GM19238 (cell line): ENCODE data around the gene XPNPEP3.
A peak's percentile ranks its signal among the peaks of the same experiment; 100 is the strongest.
"Not testable (repeated sequence)": the region's sequence is repeated elsewhere in the genome, so short reads cannot be mapped to it uniquely, and the experiment has no call there.

Experiments used
- DNase-seq: peaks from one replicate; pipeline ENCODE4 v3.0.0; 2011; ENCODE audit warnings: low spot score; ENCODE audit not compliant: insufficient read length

Gene XPNPEP3

GRCh38 chr22:40857309-40857855 lies 434 bp downstream of the XPNPEP3 start:
- no peak for DNase-seq

GRCh38 chr22:40862013-40862412 lies 5.1 kb downstream of the XPNPEP3 start, which contains the start of gene DNAJB7:
Gene DNAJB7, minus strand, starts transcription at chr22:40862113. Its CDS starts 119 bp downstream, at chr22:40861994.
- no peak for DNase-seq

DNA sequence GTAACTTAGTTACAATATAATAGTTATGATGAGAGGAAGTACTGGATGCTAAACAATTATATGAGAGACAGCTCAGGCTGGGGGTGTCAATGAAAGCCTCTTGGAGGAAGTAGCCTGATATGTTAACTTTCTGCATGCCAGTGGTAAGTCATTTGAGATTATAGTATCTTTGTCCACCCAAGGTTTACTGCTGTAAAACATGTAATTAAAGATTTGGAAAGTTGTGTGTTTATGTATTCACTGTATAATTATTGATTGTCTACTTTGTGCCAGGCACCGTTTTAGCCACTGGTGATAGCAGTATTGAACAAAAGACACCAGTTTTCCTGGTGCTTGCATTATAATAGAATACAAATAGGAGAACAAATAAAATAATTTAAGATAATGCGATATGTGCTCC lies 5.6 kb downstream of the XPNPEP3 start:
- no peak for DNase-seq

DNA sequence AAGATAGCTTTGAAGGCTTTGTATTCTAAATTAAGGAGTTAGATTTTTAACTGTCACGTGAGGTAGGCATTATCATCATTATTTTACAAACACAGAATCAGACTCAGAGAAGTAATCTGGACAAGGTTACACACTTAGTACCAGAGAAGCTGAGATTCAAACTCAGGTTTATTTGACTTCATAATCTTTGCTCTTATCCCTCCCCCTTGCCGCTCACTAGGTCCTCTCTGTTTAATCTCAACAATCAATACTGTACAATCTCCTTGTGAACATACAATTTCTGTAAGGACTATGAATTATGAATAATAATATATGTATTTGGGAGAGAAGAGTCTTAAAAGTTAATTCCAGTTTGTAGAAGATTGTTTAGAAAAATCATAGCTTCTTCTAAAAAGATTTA lies 10.2 kb downstream of the XPNPEP3 start:
- DNase-seq = no peak

- not testable (repeated sequence) for DNase-seq
Measured at GRCh38 chr22:40868379-40868778, 11.4 kb downstream of the XPNPEP3 start.

DNA sequence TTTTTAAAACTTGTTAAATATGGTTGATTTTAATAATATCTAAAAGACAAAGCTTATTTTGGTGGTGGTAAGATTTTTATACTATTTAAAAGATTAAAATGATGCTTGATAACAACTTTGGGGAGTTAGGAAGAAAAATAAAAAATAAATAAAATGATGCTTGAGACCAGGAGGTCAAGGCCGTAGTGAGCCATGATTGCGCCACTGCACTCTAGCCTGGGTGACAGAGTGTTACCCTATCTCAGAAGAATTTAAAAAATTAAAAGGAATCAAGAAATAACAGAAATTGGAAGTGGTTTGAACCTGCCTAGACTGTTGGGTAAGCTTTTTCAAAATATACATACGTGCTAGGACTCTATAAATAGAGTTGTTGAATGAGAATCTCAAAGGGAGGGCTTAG lies 17.1 kb downstream of the XPNPEP3 start:
- DNase-seq = no peak

DNA sequence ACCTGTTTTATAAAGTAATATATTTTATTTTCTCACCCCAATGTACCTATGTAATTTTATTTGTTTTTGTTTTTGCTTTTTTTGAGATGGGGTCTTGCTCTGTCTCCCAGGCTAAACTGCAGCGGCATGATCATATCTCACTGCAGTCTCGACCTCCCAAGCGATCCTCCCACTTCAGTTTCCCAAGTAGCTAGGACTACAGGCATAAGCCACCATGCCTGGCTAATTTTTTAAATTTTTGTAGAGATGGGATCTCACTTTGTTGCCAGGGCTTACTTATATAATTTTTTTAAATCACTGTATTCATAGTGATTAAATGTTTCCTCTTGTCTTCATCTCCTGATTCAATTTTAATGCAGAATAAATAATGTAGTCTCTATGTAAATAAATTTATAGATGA lies 18.2 kb downstream of the XPNPEP3 start:
- no peak for DNase-seq

DNA sequence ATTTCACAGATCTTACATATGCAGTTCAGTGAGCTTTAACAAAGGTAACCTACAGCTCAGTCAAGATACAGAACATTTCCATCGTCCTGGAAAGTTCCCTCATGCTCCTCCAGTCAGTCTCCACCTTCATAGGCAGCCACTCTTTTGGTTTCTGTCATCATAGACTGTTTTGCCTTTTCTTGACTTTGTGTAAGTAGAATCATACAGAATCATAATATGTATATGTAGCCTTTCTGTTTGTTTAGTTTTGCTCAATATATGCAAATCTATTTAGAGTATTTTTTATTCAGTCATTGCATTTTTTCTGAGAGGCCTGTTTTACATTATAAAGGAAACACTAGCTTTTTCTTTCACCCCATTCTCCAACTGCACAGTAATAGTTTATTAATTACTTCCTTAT lies 20.0 kb downstream of the XPNPEP3 start:
- DNase-seq = no peak

GRCh38 chr22:40877488-40877887 lies 20.5 kb downstream of the XPNPEP3 start:
- no peak for DNase-seq

DNA sequence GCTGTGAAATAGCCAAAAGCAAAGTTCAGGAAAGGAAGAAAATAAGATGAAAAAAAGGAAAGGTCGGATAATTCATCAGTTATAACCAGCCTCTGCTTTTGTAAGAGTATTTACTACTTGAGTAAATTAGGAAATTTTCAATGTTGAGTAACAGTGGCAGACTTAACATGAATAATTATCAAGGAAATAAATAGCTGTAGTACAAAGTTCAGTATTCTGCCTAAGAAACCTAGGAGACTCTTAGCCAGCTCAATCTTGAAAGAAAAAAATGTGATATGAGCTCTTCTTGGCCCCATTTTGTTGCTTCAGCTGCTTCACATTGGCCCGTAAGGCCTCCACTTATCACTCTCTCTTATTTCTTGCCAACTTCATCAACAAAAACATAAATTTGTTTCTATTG lies 22.0 kb downstream of the XPNPEP3 start:
- no peak for DNase-seq

DNA sequence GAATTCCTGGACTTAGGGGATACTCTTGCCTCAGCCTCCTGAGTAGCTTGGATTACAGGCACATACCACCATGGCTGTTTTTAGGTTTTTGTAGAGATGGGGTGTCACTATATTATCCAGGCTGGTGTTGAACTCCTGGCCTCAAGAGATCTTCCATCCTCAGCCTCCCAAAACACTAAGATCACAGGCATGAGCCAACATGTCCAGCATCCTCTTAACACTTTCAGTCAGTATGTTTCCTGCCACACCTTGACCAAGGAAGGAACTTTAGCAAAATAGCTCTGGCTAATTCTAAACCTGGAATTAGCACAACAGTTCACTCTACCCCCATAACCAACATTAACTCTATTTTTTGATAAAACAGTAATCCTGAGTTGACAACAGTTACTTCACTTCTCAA lies 32.2 kb downstream of the XPNPEP3 start:
- DNase-seq = no peak

DNA sequence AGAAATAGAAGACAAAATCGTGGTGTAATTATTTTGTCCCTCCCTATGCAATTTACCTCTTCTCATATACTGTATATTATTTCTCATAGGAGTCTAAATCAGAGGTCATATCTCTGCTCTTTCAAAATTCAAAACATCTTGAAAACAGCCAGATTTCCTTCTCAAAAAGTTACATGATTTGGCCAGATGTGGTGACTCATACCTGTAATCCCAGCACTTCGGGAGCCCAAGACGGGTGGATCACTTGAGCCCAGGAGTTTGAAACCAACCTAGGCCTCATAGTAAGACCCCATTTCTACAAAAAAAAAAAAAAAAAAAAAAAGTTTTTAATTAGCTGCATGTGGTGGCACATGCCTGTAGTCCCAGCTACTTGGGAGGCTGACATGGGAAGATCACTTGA lies 33.9 kb downstream of the XPNPEP3 start:
- DNase-seq = no peak

- DNase-seq = no peak
Measured at GRCh38 chr22:40894417-40894816, 37.5 kb downstream of the XPNPEP3 start.

- DNase-seq = peak; percentile 15
Measured at GRCh38 chr22:40898850-40899357, 42.0 kb downstream of the XPNPEP3 start.

DNA sequence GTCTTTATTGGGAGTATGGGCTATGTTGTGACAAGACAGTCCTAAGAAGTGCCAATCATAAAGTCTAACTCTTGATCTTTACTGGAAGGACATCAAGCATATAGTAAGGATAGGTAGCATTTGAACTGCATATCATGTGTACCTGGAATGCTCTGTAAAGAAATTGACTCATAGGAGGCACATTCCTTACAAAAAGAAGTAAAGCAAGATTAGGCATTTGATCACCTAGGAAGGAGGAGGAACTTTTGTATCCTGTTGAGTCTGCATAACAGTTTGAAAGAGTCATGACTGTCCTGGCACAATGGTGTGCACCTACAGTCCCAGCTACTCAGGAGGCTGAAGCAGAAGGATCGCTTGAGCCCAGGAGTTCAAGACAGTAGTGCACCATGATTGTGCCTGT lies 47.2 kb downstream of the XPNPEP3 start:
- no peak for DNase-seq

DNA sequence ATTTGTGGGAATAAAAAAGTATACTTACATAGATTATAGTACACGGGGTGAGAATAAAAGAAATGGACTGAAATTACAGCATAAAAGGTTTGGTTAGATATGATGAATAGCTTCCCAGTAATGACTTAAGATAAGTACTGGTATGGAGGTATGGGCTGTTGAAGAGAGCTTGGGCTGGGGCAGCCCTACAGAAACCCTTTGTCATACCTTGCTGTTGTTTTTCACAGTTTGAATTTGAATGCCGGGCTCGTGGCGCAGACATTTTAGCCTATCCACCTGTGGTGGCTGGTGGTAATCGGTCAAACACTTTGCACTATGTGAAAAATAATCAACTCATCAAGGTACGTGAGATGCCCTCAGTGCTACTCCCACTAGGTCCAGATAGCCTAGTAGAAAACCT lies 51.9 kb downstream of the XPNPEP3 start:
- no peak for DNase-seq

DNA sequence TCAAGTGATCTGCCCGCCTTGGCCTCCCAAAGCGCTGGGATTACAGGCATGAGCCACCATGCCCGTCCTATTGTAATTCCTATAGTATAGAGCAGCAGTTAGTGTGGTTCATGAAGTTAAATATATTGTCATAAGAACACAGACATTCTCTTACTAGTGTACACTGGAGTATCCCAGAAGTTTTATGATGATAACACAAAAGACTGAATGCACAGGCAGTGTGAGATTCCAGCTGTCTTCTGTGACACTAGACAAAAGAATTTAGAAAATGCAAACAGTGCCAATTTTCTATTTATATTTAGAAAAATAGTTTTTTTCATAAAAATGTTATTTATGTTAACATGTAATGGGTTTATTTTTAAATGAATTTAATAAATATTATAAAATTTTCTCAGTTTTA lies 54.8 kb downstream of the XPNPEP3 start:
- DNase-seq = no peak

DNA sequence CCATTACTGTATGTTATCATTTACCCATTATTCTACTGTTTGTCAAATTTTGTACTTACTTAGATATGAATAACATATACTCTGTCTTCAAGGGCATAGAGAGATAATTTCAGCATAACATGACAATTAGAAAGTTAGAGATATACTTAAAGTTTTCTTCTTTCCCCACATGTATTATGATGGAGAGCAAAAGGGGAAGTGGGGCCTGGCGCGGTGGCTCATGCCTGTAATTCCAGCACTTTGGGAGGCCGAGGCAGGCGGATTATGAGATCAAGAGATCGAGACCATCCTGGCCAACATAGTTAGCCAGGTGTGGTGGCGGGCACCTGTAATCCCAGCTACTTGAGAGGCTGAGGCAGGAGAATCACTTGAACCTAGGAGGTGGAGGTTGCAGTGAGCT lies 56.0 kb downstream of the XPNPEP3 start:
- not testable (repeated sequence) for DNase-seq

- DNase-seq = no peak
Measured at GRCh38 chr22:40919446-40919845, 62.5 kb downstream of the XPNPEP3 start.

GRCh38 chr22:40920526-40920925 lies 63.6 kb downstream of the XPNPEP3 start:
- DNase-seq = no peak

DNA sequence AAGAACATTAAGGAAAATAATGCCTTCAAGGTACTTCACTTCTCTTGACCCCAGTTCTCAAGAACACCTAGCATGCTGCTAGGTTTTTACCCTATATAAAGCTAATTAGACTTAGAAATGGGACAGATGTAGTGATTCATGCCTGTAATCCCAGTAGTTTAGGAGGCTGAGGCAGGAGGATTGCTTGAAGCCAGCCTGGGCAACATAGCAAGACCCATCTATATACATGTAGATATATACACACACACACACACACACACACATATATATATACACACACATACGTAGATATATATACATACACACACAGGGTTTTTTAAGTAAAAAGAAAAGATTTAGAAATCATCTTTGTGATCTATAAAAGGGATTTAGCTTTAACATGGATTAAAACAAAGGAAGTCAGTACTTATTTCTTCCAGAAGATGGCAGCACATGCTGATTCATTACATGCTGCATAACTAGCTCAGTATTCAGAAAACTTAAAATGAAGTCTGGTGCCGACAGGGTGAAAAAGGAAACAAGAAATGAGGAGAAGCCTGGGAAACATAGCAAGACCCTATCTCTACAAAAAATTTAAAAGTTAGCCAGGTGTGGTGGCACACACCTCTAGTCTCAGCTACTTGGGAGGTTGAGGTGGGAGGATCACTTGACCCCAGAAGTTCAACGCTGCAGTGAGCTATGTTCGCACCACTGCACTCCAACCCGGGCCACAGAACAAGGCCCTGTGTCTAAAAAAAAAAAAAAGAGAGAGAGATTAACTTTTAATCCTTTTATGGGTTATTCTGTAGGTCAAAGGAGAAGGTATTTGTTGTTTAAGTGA lies 65.7 kb downstream of the XPNPEP3 start:
- no peak for DNase-seq

- no peak for DNase-seq
Measured at GRCh38 chr22:40928657-40929056, 71.7 kb downstream of the XPNPEP3 start.

GRCh38 chr22:40932396-40932795 lies 75.4 kb downstream of the XPNPEP3 start:
- DNase-seq = no peak
